HCT116 (cell line): ENCODE measurements around the gene PDE9A.

Experiments
- CEBPB ChIP-seq: IDR thresholded peaks from 2 replicates; pipeline ENCODE4 v1.6.1; 2012; ENCODE audit warnings: low read depth
- CTCF ChIP-seq, 3 experiments: fragments of 200-600 bp in 1 of 3; sonication (generic) in 1 of 3; IDR thresholded peaks in 2 of 3; conservative IDR thresholded peaks in 1 of 3; 2 replicates each; pipeline ENCODE4 v1.5.1; 2012 to 2017; ENCODE audit warnings: low read depth in 2 of 3, low read length in 2 of 3, antibody characterized with exemption in 1 of 3, borderline replicate concordance in 1 of 3, control low read depth in 1 of 3, mild to moderate bottlenecking in 1 of 3, mixed read lengths in 1 of 3, mixed run types in 1 of 3, moderate library complexity in 1 of 3; ENCODE audit not compliant: insufficient read depth in 1 of 3
- EZH2 ChIP-seq: fragments of 200-600 bp; sonication (generic); IDR thresholded peaks from 2 replicates; pipeline ENCODE4 v1.6.1; 2017; ENCODE audit warnings: antibody characterized with exemption, mixed run types
- EZH2phosphoT487 ChIP-seq: fragments of 200-600 bp; IDR thresholded peaks from 2 replicates; pipeline ENCODE4 v1.6.1; 2018; ENCODE audit warnings: antibody characterized with exemption, borderline replicate concordance
- MAX ChIP-seq: IDR thresholded peaks from 2 replicates; pipeline ENCODE4 v1.6.1; 2012
- POLR2A ChIP-seq: IDR thresholded peaks from 2 replicates; pipeline ENCODE4 v1.7.0; 2011; ENCODE audit warnings: borderline replicate concordance; ENCODE audit not compliant: insufficient read depth, insufficient read length; ENCODE audit errors: extremely low read depth
- POLR2AphosphoS5 ChIP-seq: IDR thresholded peaks from 2 replicates; pipeline ENCODE4 v1.6.1; 2011; ENCODE audit warnings: mild to moderate bottlenecking, low read depth, low read length, moderate library complexity
- RAD21 ChIP-seq: IDR thresholded peaks from 2 replicates; pipeline ENCODE4 v1.6.1; 2012; ENCODE audit warnings: low read depth, mild to moderate bottlenecking
- REST ChIP-seq: IDR thresholded peaks from 2 replicates; pipeline ENCODE4 v1.6.1; 2012; ENCODE audit warnings: low read depth
- SIN3A ChIP-seq: IDR thresholded peaks from 2 replicates; pipeline ENCODE4 v1.6.1; 2012; ENCODE audit warnings: low read depth

GRCh38 chr21:42724226-42724920 lies 71.0 kb downstream of the PDE9A start:
- TF ChIP-seq CTCF (IDR thresholded peaks at IDR 0.05 in 2 of 3, conservative IDR thresholded peaks at IDR 0.05 in 1 of 3; ENCODE audit: borderline replicate concordance in 1 of 3, insufficient read depth in 1 of 3, low read depth in 2 of 3, low read length in 2 of 3) (no peak), SIN3A (0 out of 2 replicates have a peak, but pooled peaks have one; percentile 69), POLR2A (no peak), EZH2 (no peak), MAX (peak; percentile 52; the same call in 1 of the 2 replicates), RAD21 (no peak), REST (no peak), POLR2AphosphoS5 (no peak), EZH2phosphoT487 (no peak), CEBPB (no peak)
